GM19035 (cell line): ENCODE results near the gene TUBGCP3.
"Not testable (repeated sequence)": the region's sequence is repeated elsewhere in the genome, so short reads cannot be mapped to it uniquely, and the experiment has no call there.

ENCODE experiments used
- ATAC-seq: cut with Tn5 transposase; IDR thresholded peaks from one replicate; pipeline ENCODE4 v1.9.1; 2021; ENCODE audit not compliant: unreplicated experiment

TUBGCP3 gene

DNA sequence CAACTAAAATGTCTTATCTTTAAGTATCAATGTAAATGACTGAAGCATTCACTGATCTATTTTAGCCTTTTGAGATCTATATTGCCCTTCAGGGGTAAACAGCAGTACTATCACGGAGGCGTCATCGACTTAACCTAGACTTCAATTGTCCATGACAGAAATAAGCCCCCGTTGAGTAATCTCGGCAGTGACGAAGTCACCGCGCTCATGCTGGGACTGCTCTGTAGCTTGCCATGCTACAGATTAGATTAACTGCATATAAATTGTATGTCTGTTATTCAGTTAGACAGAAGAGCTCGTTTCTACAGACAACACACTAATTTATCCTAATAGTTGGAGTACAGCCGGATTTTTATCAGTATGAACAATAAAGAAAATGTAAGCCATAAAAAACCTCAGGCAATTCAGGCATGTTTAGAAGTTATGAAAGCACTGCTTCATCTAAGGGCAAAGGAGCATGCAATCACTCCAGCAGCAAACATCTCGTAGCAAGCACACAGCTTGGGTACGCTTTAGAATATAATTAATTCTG is 56.6 kb downstream of the TUBGCP3 start:
- no peak for ATAC-seq

DNA sequence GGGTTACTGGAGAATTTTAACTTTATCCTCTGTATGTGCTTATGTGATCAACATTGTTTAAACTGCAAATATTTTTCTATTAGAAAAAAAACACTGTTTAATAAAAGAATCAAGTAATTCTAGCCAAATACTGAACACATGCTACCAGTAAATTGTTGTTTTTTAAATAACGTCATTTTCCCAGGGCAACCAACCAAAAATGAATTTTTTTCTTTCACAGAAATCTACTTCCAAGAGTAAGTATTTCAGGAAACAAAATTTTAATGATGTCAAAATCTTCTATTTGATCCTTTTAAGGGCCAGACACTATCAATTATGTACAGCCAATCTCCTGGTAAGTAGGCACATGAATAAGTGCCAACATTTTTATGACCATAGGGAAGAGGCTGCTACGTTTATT is 57.1 kb downstream of the TUBGCP3 start:
- no peak for ATAC-seq

DNA sequence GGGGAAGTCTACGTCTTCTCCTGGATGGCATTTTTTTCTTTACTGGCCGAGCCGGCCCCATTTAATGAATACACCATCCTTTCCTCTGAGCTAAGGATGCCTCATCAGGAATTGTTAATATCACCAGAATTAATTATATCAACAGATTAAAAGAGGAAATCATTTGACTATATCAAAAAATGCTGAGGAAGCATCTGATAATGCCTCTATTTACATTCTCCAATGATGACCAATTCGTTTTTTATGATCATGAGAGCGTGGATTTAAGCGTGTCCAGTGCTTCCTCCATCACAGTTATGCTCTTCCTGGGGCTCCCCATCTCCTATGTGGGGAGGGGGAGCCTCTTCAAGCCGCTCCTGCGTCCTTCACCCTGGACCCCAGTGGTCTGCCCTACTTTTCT is 58.7 kb downstream of the TUBGCP3 start:
- no peak for ATAC-seq

DNA sequence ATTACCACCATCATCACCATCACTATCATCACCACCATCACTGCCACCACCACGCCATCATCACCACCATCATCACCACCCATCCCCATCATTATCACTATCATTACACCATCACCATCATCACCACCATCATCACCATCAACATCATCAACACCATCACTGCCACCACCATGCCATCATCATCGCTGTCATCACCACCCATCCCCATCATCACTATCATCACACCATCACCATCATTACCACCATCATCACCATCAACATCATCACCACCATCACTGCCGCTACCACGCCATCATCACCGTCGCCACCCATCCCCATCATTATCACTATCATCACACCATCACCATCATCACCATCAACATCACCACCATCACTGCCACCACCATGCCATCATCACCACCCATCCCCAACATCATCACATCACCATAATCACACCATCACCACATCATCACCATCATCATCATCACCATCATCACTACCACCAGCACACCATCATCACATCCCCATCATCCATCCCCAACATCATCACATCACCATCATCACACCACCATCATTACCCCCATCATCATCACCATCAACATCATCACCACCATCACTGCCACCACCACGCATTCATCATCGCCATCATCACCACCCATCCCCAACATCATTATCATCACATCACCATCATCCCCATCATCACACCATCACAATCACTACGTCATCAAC is 61.7 kb downstream of the TUBGCP3 start:
- ATAC-seq, result no peak

DNA sequence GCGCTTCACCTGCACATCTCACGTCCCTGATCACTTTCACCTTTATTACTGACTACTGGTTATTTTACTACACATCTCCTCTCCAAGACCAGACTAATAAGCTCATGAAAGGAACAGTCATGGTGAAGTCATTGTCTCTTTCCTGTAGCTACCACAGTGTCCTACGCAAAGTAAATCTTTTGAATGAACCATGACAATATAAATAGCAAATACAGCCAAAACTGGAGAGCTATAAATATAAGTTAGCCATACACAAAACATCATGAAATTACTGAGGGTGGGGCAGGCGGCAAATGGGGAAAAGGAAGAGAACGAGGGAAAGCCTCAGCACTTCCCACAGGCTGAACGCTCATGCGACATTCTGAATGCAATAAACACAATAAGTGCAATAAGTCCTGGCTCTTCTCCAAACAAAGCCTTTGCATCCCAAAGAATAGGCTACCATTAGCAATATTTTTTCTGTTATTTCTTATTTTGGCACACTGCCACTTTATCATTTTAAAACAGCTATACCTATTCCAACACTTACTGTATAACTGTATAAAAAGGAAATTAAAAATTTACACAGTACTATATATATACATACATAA is 62.5 kb downstream of the TUBGCP3 start:
- ATAC-seq, result no peak

DNA sequence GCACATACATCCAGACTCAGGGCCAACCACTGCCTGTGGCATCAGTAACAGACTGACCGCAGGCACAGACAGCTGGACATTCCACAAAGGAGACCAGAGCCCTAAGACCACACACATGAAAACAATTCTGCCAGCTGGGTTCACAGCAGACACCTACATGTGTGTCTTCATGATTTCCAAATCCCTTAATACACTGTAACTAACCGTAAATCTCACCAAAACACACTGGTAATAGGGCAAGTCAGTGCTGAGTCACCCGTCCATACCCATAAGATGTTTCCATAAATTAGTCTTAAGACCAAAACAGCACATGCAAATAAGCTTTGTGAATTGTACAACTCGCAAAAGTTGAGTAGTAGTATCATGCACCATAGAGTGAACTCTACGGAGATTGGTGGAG is 65.4 kb downstream of the TUBGCP3 start:
- ATAC-seq, result no peak

DNA sequence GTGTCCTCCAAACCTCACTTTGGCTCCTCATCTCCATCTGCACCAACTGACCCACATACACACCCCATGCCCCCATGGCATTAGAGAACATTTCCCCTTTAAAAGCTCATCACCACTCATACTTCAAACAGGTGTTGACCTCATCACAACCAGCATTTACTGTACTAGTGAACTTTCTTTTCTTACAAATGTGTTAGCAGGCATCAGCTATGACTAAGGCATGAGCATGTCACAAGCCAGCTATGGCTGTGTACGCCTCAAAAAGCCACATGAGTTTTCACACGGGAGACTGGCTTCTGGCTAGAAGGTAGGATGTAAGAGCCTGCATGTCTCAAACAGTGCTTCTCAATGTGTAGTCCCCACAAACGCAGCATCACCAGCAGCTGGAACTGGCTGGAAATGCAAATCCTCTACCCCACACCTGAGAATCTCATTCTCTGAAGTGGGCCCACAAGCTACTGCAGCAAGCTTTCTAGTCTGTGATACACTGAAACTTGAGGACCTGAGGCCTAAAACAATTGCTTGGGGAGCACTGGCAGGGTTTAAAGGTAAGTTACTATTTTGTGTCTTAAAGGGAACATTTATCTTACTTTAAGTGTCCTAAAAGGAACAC is 66.8 kb downstream of the TUBGCP3 start:
- no peak for ATAC-seq

DNA sequence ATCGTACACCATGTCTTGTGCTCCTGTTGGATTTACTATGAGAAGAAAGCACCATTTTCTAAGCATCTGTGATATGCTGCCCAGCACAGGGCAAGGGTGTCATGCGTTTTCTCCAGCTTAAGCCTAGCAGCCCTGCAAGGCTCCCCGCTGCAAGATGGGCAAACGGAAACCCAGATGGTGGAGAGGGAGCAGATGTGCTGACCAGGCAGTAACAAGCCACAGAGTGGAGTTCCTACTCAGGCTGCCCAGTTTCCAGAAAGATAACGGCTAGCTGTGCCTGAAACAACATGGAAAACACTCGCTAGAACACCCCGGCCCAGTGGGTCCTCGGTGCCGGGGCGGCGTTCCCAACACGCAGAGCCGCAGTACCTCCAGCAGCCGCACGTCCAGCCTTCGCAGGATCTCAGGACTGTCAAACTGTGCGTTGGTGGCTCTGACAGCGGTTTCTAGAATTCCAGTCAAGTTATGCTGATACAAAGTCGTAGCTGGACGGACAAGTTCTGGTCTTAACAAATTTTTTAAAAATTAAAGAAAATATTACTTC is 68.4 kb downstream of the TUBGCP3 start:
- no peak for ATAC-seq

DNA sequence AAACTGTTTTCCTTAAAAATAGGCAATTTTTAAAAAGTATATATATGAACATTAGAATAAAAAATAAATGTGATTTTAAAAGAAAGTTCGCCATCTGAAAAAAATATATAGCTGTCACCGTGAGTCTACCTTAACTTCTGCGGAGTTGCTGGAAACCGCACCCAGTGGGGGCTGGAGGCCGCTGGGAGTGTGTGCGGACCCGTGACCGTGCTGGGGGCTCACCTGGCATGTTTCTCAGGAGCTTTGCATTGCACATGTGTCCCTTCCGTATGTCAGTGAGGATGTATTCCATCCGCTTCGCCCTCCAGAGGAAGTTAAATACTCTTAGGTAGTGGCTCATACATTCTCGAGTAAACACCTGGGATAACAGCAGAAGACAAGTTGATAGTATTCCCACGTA is 71.7 kb downstream of the TUBGCP3 start:
- no peak for ATAC-seq

DNA sequence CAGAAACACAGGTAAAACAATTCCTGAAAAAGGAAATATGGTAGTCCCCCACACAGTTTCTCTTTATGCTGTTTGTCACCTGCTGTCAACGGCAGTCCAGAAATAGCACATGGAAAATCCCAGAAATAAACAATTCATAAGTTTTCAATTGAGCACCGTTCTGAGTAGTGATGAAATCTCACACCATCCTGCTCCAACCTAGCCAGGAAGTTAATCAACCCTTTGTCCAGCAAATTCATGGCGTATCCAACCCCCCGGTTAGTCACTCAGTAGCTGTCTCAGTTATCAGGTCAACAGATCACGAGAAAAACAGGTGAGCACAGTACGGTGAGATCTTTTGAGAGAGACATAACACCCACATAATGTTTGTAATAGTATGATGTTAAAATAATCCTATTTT is 74.2 kb downstream of the TUBGCP3 start:
- ATAC-seq, result no peak

DNA sequence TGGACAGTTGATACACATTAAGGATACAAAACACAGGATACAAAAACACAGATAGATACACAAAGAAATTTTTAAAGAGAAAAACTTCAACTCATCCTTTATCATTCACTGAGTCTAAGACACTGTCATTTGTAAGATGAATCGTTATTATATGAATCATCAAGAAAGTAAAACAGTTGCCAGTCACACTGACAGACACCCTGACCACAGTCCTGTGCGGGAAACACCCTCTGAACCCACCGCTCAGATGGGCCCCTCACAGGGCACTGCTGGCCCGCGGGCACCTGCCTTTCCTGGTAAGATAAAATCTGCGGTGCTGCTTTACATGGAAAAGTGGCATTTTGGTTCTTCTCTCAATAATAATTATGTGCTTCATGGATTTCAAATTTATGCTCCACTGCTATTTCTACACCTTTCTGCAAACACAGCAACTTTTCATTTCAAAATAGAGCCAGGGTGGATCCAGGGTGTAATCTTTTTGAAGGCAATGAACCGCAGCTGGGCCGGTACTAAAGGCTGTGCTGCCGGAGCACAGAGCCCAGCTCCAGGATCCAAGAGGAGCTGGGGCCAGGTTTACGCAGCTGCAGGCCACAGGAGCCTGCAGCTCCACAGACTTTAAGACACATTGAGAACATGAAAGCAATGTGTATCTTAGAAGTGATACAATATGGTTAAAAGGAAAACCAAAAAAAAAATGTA is 76.8 kb downstream of the TUBGCP3 start:
- no peak for ATAC-seq

DNA sequence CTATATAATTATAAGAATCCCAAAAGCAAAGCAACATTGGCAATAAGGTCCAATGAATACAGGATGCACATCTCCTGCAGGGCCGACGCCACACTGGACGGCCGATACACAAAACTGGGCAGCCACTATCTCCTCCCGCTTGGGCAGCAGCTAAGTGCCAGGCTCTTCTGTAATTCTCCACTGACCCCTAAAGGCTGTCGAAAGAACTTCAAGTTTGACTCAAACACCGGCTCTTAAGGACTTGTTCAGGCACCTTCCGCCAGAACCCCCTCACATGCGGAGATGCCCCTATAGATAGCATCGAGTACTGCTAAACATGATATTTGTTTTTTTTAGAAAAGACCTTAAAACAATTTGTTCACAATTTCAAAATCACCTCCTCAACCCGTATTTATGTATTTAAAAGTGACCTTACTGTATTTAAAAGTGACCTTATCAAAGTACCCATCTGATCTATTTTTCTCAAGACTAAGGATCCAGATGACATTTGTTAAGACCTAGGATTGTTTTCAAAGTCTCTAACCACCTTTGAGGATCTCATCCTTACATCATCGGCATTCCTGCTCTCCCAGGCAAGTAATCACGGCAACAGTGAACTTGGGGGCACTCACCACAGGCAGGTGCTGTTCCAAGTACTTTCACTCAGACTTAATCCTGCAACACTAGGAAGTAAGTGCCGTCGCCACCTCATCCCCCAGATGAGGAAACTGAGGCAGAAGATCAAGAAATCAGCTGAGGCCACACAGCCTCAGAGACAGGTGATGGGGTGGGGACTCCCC is 77.8 kb downstream of the TUBGCP3 start:
- no peak for ATAC-seq

DNA sequence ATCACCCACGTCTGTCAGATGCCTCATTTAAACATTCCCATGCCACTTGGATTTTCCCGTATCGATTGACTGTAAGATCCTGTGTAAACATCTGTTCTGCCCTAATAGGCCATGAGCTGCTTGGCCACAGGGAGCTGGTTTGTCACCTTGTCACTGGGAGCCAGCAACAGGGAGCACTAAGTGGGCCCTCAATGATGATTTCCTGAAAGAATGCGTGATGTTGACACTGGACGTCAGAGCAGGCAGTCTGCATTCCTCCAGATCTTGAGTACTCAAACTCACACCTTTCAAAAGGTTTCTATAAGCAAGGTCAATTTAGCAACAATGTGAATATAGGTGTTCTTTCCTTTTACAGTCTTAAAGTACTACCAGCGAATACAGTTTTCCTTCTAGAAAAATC is 78.8 kb downstream of the TUBGCP3 start:
- ATAC-seq, result no peak

DNA sequence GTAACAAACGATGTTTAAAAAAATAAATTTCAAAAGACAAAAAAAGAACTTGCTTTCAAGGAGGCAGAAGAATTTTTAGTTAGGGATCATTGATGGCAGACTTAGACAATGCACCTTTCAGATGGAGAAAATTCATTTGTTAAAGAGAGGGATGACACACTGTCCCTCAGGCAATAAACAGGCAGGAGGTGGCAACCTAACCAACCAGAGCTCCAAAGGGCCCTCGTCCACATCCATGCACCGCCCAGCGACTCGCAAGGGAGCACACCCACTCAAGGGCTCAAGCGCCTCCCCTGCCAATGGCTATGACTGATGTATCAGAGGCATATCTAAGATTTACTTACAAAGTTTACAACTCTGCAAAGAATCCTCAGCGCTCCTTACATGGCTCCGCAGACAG is 81.9 kb downstream of the TUBGCP3 start:
- no peak for ATAC-seq

DNA sequence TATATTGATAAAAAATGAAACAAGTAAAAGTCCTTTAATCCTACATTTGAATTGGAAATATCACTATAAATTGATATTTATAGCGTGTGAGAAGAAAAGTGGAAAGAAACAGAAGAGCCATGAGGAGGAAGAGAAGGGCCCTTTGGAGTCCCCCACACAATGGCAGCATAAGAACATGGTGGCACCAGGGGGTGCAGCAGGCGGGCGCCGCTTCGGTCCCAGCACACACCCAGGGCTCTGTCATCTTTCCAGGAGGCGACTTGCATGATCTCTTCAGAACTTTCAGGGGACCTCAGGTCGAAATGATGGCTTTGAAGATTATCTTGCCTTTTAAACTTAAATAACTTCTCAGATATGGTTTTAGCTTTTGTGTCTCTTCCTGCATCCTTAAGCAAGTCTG is 91.8 kb downstream of the TUBGCP3 start:
- no peak for ATAC-seq

DNA sequence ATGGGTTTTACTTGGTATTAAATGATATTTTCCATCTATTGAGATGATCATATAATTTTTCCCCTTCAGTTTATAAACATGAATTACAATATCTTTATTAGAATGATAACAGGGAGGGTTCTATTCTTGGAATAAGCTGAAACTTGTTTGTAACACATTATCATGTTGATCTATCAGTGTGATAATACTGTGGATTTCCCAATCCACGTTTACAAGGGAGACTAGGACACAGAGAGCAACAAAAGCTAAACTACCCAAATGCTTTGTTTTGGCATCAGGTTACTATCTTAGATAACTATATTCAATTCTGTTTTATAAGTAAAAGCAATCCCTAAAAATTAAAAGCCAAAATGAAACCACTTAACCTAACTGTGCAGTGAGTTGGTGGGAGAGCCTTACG is 92.5 kb downstream of the TUBGCP3 start:
- ATAC-seq, result no peak

DNA sequence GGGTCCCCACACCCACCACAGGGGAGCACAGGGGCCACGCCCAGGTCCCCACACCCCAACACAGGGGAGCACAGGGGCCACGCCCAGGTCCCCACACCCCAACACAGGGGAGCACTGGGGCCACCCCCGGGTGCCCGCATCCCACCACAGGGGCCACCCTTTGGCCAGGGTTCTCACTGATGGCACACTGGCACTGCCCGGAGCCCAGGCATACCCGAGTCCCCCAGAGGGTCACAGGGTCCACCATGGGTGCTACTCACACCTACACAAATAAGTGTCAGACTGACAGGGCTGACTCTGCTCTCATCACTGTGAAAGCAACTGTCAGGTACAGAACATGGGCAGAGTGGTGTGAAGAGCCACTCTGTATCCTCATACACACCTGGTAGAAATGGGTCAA is 98.8 kb downstream of the TUBGCP3 start:
- no peak for ATAC-seq

DNA sequence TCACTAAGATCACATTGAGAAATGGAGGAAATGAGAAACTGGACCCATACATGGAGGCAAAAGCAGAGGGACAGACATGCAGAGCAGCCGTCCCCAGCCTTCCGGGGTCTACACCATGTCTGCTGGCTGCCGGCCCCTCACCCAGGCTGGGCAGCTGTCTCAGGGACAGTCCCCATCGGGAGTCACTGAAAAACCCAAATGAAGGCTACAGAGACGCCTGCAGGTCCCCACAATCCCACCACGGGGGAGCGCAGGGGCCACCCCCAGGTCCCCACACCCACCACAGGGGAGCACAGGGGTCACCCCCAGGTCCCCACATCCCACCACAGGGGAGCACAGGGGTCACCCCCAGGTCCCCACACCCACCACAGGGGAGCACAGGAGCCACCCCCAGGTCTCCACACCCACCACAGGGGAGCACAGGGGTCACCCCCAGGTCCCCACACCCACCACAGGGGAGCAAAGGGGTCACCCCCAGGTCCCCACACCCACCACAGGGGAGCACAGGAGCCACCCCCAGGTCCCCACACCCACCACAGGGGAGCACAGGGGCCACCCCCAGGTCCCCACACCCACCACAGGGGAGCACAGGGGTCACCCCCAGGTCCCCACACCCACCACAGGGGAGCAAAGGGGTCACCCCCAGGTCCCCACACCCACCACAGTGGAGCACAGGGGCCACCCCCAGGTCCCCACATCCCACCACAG is 99.5 kb downstream of the TUBGCP3 start:
- not testable (repeated sequence) for ATAC-seq

DNA sequence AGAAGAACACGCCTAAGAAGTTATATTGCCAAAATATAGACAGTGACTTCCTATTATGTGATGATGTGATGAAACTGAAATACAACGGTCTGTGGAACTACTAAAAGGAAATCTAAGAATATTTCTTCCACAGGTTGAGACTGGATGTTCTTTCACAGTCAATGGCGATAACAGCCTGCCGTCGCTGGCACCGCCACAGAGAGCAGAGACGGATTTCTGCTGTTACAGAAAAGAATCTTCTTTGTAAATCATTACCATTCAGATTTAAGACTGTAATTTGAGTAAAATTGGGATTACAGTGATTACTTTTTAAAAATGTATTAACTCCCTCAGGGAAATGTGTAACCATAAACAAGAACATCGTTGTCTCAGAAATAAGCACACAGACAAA is 100.8 kb downstream of the TUBGCP3 start:
- no peak for ATAC-seq
